Kidney glomerular epithelial cell (primary cell): Measurements from ENCODE around the gene TMEM233.
A peak's percentile ranks its signal among the peaks of the same experiment; 100 is the strongest.

Experiments used
- DNase-seq: peaks from one replicate; lab custom pipeline; 2025; lab: John Stamatoyannopoulos, UW

The TMEM233 gene

DNA sequence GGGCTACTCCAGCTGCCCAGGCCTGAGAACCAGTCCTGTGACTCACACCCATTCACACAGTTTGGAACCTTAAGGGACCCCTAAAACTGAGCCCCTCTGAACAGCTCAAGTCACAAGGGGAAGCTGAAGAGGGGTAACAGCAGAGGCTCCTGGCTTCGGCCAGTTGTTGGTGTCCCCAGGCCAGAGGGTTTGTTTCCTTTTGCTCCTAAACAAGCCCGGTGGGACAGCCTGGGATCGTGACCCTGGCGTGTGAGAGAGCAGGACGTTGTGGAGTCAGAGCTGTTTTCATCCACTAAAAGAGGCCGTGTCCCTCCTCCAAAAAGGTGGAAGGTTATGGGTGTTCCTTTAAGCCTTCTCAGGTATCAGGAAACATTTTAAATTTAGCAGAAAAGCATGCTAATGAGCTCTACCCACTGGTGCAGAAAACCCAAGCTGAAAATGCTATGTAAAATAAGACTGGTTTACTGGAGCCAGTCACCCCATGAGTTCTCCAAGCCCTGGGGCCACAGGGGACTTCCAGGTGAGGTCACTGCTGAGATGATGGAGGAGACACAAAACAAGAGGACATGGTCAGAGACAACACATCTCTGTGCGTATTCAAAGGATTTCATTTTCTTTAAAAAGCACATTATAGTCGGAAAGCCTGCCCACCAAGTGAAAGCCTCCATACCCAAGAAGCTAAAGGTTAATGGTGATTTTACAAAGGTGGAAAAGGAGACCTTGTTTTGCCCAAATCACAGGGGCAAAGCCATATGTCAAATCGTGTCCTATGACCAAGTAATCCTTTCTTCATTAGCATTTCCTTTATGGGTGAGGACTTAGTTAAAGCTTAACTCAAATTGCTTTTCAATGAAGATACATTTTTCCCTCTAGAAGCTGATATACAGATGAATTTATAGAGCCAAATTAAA, 88.4 kb downstream of the TMEM233 start:
- DNase-seq: no peak

DNA sequence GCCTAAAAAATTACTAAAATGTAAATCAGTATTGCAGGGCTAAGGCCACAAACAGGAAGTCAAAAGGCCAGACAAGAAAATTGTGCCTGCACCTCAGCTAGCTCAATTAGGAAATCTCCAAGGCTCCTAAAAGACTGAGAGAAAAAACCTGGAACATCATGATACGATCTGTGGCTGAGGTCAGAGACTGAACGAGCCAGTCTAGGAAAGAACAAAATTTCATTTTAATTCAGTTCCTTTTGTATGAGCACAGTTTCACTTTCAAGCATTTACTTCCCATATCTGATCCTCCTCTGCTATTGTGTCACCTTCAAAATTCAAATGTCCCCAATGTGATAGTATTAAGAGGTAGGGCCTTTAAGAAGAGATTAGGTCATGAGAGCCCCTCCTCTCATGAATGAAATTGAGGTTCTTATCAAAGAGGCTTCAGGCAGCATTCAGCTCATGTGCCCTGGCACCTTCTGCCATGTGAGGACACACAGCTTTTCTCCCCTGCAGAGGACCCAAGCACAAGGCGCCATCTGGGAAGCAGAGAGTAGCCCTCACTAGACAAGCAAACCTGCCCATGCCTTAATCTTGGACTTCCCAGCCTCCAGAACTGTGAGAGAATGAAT, 89.2 kb downstream of the TMEM233 start:
- no peak for DNase-seq

DNA sequence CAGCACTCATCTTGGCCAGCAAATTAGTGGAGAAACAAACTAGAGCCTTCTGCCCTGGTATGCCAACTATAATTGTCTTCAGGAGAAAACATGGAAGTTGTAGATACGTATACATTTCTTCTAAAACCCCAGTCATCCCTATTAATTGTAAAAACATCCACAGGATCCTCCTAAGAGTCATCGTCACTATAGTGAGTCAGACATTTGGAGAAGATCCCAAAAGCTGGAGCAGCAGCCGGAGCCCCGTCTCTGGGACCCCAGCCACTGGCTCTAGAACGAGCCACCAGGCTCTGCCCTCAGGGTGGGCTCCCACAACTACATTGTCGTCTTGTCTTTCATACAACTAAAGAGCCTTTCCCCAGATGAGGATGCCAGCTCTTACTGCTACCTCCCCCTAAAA, 89.8 kb downstream of the TMEM233 start:
- no peak for DNase-seq

DNA sequence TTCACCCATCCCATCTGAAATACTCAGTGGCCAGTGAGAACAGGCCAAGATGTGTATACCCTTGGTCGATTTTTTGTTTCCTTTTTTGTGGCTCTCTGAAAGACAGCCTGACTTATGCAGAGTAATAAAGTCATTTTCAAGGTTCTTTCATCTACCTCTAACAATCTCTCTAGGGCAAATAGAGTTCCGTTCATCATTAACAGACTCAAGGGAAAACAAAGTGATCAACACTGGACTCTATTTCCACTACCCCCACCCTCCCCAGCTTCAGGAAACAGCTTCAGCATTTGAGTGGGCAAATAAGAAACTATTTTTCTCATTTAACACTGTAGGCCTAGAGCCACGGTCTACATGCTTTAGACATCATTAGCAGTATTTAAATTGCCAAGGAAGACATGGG, 90.2 kb downstream of the TMEM233 start:
- no peak for DNase-seq

DNA sequence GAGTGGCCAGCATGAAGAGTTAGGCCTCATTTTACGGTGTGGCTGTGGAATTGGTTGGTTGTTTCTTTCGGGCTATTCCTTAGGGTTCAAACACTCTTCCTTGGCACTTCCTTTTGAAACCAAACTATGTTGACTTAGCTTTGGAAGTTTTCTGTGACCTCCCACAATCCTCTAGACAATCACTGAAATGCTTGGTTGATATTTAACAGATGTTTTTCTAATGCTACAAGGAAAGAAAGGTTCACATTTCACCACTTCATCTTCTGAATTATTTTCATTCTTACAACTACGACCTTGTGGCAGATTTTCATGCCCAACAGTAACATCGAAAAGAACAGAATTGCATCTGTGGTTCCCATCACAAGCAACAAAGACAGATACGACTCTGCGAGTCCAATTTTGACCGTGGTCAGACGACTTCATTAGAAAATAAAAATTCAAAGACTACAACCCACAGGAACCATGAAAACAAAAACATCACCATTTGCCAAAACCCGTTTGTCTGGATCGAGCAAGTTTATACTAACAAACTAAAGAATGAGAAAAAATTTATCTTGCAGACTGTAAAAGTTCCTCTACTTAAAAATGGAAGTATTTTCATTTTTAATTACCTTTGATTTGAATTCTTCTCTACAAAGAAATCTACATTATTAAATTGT, 91.3 kb downstream of the TMEM233 start:
- peak; percentile 11 for DNase-seq

DNA sequence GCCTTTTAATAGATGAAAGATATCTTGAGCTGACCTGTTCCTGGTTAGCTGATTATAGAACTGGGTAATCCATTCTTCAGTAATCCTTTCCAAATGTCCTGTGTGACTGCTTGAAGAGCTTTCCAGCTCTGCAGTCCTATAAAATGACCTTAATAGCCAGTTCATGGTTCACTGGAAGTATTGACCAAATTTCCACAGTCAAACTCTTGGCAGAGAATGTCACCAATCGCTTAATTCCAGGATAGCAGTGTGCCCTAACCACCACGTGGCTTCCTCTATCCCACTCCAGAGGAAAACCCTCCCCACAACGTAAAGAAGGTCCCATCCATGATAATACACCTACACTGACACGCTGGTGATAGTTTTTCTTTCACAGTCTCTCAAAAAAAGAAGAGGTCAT, 91.8 kb downstream of the TMEM233 start:
- no peak for DNase-seq

DNA sequence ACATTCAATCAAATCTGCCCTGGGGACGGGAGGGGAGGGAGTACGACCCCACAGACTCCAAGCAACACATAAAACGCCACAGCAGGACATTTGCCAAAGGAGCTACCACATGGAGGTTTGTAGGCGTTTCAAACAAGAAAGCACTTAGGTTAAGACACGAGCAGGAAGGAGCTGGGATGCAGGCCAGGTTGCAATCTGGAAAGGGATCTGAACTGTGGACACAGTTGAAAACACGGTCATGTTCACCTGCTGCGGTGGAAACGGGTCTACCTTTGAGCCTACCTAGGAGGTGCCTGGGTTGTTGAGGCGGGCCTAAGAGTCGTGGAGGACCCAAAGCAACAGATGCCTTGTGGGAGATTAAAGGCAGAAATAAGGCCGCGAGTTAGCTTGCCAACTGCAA, 92.8 kb downstream of the TMEM233 start:
- no peak for DNase-seq

DNA sequence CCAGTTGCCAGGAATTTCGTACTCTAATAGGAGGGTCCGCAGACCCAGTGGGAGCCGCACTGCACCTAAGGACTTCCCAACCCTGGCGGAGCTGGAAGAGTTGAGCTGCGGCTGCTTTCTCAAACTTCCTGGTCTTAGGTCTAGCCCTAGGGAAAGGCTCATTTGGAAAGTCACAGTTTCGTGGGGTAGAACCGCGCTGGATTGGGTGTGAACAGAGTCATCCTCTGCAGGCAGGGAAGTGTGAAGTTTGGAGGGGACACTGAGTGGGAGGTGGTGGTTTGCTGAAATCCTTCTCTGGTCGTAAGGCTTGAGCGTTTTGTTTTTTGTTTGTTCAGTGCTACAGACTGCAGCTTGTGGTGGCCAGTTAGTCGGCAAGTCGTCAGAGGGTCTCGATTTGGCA, 93.2 kb downstream of the TMEM233 start:
- DNase-seq: no peak

DNA sequence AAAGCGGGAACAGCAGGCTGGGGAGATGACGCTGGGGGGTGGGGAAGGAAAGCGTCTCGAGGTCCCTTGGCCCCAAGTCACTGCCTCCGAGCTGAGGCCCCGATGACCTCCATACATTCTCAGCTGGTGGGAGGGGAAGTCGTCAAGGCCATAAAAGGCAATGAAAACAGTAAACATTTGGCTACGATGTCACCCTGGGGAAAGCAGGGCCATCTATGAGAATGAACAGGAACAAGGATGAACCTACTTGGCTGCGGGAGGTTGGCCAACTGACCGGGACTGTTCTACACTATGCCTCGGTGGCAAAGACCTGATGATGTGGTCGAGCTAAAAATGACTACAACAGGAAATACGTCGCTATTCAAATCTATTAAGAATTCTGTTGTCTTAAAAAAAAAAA, 93.8 kb downstream of the TMEM233 start:
- no peak for DNase-seq

DNA sequence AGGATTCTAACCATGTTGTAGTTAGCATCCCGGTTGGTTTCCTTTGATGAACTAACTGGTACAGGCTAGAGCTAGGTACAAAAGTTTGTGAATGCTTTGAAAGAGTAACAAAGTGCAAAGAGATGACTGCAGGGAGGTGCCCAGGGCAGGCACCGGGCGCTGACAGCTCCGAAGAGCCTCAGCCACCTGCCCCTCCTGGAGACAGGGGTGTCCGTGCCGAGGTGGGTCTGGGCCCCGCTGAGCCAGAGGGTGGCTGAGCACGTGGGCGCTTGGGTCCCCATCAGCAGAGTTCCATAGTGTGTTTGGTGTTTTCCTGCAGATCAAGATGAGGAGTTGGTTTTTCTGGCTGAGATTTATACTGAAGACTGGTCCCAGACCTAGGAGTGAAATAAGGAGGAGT, 94.3 kb downstream of the TMEM233 start:
- no peak for DNase-seq

DNA sequence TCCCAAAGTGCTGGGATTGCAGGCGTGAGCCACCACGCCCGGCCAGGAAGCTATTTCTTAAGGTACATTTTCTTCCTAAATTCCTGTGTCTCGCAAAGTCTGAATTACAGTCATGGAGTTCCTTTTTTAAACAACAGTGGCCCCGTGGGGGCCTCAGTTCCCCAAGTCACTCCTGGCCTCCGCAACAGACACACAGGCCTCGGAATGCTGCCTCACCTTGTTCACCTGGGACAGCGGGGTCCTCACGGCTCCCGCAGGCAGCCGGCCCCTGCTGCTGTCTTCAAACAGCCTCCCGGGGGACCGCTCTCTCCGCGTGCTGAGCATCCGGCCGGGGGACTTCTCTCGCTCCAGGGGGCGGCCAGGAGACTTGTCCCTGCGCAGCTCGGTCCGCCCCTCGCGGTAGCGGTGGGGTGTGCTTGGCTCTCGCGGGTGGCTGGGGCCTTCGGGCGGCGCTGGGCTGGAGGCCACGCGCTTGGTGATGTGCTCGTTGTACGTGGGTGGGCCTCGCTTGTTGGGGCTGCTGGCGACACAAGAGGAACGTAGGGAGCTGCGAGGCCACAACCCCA, 96.4 kb downstream of the TMEM233 start:
- no peak for DNase-seq

DNA sequence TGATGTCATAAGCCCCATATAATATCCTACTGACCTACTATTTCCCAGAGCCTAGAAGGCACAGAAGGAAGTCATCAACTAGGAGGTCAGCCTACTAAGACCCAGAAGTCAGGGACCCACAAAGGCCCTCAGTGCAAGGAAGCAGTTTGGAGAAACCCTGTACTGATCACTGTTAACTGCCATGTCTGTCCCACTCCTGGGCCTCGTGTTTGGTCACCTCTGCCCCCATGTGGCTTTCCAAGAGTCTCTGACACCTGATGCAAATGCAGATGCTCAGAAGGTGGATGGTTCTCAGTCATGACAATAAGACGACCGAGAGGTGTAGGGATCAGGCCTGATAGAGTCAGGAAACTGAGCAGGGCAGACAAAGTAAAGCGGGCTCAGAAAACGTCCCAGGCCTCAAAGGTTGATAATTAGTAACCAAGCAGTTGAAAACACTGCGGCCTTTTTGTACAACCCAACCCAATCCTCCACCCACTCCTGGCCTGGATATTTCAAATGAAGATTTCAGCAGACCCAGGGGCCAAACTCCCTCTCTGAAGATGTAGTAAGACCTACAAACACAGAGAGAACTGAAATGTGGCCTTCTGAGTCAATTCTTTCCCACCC, 97.7 kb downstream of the TMEM233 start:
- no peak for DNase-seq

DNA sequence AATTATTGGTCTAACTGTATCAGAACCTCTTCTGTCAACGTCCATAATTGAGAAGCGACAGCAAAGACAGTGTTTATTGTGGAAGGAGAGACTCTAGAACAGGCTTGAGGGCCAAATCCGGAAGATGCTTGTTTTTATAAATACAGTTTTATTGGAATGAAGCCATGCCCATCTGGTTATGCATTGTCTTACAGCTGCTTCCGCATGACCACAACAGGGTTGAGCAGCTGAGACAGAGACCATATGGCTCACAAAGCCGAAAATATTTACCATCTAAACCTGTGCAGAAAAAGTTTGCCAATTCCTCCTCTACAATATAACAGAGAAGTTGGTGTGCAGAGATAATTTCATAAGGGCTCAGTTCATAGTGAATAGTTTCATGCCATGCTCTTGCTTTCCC, 98.8 kb downstream of the TMEM233 start:
- no peak for DNase-seq
